ENCODE results near the gene RER1. TPM values are rescaled to one million over a fixed set of nuclear protein-coding genes. Genes with fewer than 3 reads are reported as not detected.
A peak's percentile ranks its signal among the peaks of the same experiment; 100 is the strongest.

The RER1 gene
- total RNA-seq, 1 experiment from 2014 or later, result 108 TPM

DNA sequence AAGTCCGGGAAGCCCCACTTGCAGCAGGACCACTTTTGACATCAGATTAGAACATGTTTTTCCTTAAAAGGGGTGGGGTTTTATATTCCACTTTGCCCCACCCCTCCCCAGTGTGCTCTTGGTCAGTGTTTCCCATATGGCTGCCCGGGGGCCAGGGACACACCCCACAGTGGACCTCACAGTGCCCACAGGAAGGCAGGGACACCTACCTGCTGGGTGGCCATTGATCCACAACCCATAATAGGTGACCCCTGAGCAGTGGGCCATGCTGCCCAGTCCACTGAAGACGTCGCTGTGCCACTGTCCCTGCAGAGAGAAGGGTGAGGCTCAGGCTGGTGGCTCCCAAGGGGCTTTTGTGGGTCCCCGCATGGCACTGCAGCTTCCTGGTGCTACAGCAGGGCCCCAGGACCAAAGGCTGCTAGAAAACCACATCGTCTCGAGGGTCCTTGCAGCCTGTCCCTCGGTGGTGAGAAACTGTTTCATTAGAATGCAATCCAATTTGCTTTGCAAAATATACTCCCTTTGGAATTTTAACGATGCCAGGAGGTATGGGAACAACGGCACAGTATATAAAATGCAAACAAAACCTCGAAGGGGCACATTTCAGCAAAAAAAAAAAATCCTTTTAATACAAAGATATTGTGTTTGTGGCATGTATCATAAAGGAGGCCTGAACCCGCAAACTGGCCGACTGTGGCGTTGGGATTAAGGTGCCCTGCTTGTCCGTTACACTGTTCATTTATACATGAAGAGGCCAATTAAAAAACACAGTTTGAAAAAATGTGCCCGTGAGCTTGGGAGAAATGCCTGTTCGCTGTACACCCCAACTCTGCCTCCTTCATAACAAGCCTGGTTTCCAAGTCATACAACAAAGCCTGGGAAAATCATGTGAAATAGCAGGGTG lies 17.1 kb upstream of the RER1 start:
- no peak overlapping the region for H2AFZ ChIP-seq (ENCODE audit: low read length)
- no peak overlapping the region for H3K9ac ChIP-seq (ENCODE audit: low read length)
- no peaks in the 10 kb centered on the region for H3K79me2 ChIP-seq (ENCODE audit: low read length)
- H3K4me1 ChIP-seq (ENCODE audit: low read length), result peaks cover 12% of the 10 kb centered on the region
- H3K4me3 ChIP-seq (ENCODE audit: low read length), result no peak overlapping the region
- H4K20me1 ChIP-seq (ENCODE audit: insufficient read depth, low read depth, low read length), result peaks cover 4% of the 10 kb centered on the region; the same call in 1 of the 2 replicates
- no peak overlapping the region for H3K27ac ChIP-seq (ENCODE audit: low read length)
- DNase-seq, result peak; percentile 50
- H3K9me2 ChIP-seq (replicated peaks; ENCODE audit: insufficient read depth, low read length), result no peaks in the 10 kb centered on the region
- H3K4me2 ChIP-seq (ENCODE audit: low read depth, low read length, poor library complexity, severe bottlenecking), result peak overlapping the region; percentile 11
- no peaks in the 10 kb centered on the region for H3K27me3 ChIP-seq (ENCODE audit: low read length)
- no peaks in the 10 kb centered on the region for H3K9me3 ChIP-seq (ENCODE audit: low read length)
- H3K36me3 ChIP-seq (ENCODE audit: insufficient read depth, low read length), result no peaks in the 10 kb centered on the region

- H3K27me3 ChIP-seq (ENCODE audit: low read length), result no peaks in the 10 kb centered on the region
- no peak for DNase-seq
- H3K9me2 ChIP-seq (replicated peaks; ENCODE audit: insufficient read depth, low read length), result no peaks in the 10 kb centered on the region
- H3K36me3 ChIP-seq (ENCODE audit: insufficient read depth, low read length), result no peaks in the 10 kb centered on the region
- H3K4me3 ChIP-seq (ENCODE audit: low read length), result no peak overlapping the region
- no peaks in the 10 kb centered on the region for H3K9me3 ChIP-seq (ENCODE audit: low read length)
- H4K20me1 ChIP-seq (ENCODE audit: insufficient read depth, low read depth, low read length), result peaks cover 4% of the 10 kb centered on the region; the same call in 1 of the 2 replicates
- H3K79me2 ChIP-seq (ENCODE audit: low read length), result no peaks in the 10 kb centered on the region
- no peak overlapping the region for H2AFZ ChIP-seq (ENCODE audit: low read length)
- peaks cover 12% of the 10 kb centered on the region for H3K4me1 ChIP-seq (ENCODE audit: low read length)
- H3K9ac ChIP-seq (ENCODE audit: low read length), result no peak overlapping the region
- no peak overlapping the region for H3K4me2 ChIP-seq (ENCODE audit: low read depth, low read length, poor library complexity, severe bottlenecking)
- no peak overlapping the region for H3K27ac ChIP-seq (ENCODE audit: low read length)
Observed at GRCh38 chr1:2375246-2375922, 16.3 kb upstream of the RER1 start.

DNA sequence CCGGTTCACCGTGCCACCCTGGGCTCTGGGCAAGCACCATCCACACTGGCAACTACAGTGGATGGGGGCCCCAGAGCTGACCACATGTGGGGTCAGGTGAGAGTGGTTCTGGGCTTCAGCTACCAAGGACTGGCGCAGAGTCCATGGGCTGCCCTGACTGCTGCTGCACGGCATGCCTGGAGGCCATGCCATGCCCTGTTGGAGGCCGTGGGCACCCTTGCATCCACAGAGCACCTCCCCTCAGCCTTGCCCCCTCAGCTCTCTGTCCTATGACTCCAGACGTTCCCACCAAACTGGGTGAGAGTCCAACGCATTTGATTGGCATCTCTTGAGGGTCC lies 15.7 kb upstream of the RER1 start:
- Histone ChIP-seq H3K4me3 (ENCODE audit: low read length) (no peak overlapping the region), H3K79me2 (ENCODE audit: low read length) (no peaks in the 10 kb centered on the region), H3K9me3 (ENCODE audit: low read length) (no peaks in the 10 kb centered on the region), H3K36me3 (ENCODE audit: insufficient read depth, low read length) (no peaks in the 10 kb centered on the region), H3K4me2 (ENCODE audit: low read depth, low read length, poor library complexity, severe bottlenecking) (no peak overlapping the region), H3K9me2 (replicated peaks; ENCODE audit: insufficient read depth, low read length) (no peaks in the 10 kb centered on the region), H3K27me3 (ENCODE audit: low read length) (no peaks in the 10 kb centered on the region), H2AFZ (ENCODE audit: low read length) (no peak overlapping the region), H4K20me1 (ENCODE audit: insufficient read depth, low read depth, low read length) (peaks cover 4% of the 10 kb centered on the region; the same call in 1 of the 2 replicates), H3K4me1 (ENCODE audit: low read length) (peaks cover 12% of the 10 kb centered on the region), H3K9ac (ENCODE audit: low read length) (no peak overlapping the region), H3K27ac (ENCODE audit: low read length) (no peak overlapping the region)
- no peak for DNase-seq

DNA sequence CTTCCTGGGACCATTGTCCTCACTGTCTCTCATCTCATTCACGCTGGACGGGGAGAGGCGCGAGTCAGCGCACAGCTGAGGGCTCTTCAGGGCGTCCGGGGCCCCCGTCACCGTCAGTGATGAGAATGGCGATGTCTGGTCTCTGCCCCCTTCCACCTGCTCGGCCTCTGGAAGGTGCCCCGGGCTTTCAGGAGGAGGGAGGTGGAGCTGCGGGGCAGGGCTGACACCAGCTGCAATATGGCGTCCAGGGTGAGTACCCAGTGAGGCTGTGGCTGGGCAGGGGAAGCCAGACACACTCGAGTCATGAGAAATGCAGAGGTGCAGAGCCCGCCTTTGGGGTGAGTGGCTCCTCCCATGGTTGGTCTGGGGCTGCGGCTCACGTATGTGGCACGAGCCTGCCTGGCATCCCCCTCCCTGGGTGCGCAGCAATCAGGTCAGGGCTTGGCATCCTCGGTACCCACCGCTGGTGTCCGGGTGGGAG lies 15.3 kb upstream of the RER1 start:
- no peak overlapping the region for H3K27ac ChIP-seq (ENCODE audit: low read length)
- H3K9ac ChIP-seq (ENCODE audit: low read length), result no peak overlapping the region
- no peak overlapping the region for H2AFZ ChIP-seq (ENCODE audit: low read length)
- peaks cover 12% of the 10 kb centered on the region for H3K4me1 ChIP-seq (ENCODE audit: low read length)
- H3K79me2 ChIP-seq (ENCODE audit: low read length), result no peaks in the 10 kb centered on the region
- no peak overlapping the region for H3K4me2 ChIP-seq (ENCODE audit: low read depth, low read length, poor library complexity, severe bottlenecking)
- no peaks in the 10 kb centered on the region for H3K9me3 ChIP-seq (ENCODE audit: low read length)
- no peak overlapping the region for H3K4me3 ChIP-seq (ENCODE audit: low read length)
- H3K36me3 ChIP-seq (ENCODE audit: insufficient read depth, low read length), result no peaks in the 10 kb centered on the region
- H3K27me3 ChIP-seq (ENCODE audit: low read length), result no peaks in the 10 kb centered on the region
- DNase-seq, result no peak
- peaks cover 8% of the 10 kb centered on the region; the same call in 1 of the 2 replicates for H4K20me1 ChIP-seq (ENCODE audit: insufficient read depth, low read depth, low read length)
- H3K9me2 ChIP-seq (replicated peaks; ENCODE audit: insufficient read depth, low read length), result no peaks in the 10 kb centered on the region

DNA sequence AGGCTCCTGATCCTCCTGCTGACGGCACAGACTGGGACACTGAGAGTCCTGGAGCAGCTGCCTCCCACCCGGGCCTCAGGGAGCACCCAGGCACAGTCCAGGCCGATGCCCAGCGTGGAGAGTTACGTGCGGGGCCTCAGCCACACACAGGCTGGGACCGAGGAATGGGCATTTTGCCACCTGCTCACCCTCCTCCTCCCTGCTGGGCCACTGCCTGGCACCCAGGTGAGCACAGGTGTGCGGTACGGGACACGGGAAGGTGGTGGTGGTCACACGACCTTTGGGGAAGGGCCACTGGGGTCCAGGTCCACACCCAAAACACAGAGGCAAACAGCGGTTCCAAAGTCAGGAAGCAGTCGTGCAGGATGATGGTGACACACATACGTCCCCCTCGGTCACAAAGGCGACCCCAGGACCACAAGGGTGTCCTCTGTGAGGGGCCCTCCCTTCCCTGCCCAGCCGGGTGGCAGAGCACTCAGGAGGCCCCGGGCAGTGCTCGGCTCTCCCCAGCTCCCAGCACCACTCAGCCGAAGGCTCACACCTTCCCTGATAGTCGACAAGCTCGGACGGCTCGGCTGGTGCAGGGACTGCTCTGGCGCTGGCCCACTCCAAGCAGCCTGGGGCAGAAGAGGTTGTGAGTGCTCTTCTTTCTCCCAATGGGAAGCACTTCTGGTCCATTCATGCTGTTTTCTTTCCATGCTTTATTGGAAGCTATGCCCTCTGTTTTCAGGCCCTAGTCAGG lies 14.5 kb upstream of the RER1 start:
- H3K27ac ChIP-seq (ENCODE audit: low read length), result no peak overlapping the region
- H3K36me3 ChIP-seq (ENCODE audit: insufficient read depth, low read length), result no peaks in the 10 kb centered on the region
- H3K79me2 ChIP-seq (ENCODE audit: low read length), result no peaks in the 10 kb centered on the region
- H3K4me1 ChIP-seq (ENCODE audit: low read length), result peaks cover 12% of the 10 kb centered on the region
- peaks cover 12% of the 10 kb centered on the region; the same call in 1 of the 2 replicates for H4K20me1 ChIP-seq (ENCODE audit: insufficient read depth, low read depth, low read length)
- no peak overlapping the region for H2AFZ ChIP-seq (ENCODE audit: low read length)
- H3K27me3 ChIP-seq (ENCODE audit: low read length), result no peaks in the 10 kb centered on the region
- no peak overlapping the region for H3K4me2 ChIP-seq (ENCODE audit: low read depth, low read length, poor library complexity, severe bottlenecking)
- H3K4me3 ChIP-seq (ENCODE audit: low read length), result no peak overlapping the region
- DNase-seq, result no peak
- no peaks in the 10 kb centered on the region for H3K9me3 ChIP-seq (ENCODE audit: low read length)
- H3K9me2 ChIP-seq (replicated peaks; ENCODE audit: insufficient read depth, low read length), result no peaks in the 10 kb centered on the region
- H3K9ac ChIP-seq (ENCODE audit: low read length), result no peak overlapping the region

- no peak for DNase-seq
- H3K27me3 ChIP-seq (ENCODE audit: low read length), result no peaks in the 10 kb centered on the region
Observed at GRCh38 chr1:2377751-2378440, 13.7 kb upstream of the RER1 start.

DNA sequence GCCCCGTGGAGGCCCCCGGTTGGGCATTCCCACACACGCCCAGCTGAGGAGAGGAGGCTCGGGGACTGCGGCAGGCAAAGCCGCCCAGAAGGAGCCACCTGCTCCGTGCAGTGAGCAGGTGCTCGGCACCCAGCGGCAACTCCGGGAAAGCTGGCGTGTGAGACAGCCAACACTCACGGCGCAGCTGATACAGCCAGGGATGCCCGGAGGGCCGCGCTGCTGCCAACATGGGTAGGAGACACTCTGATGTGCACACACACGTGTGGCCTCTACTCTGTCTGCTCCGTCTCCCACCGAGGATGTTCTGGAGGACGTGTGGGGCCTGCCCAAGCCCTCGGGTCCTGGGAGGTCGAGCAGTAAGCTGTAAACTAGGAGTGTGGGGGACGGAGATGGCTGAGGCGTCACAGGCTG lies 13.2 kb upstream of the RER1 start:
- Histone ChIP-seq H2AFZ (ENCODE audit: low read length) (no peak overlapping the region), H3K9me3 (ENCODE audit: low read length) (no peaks in the 10 kb centered on the region), H3K9me2 (replicated peaks; ENCODE audit: insufficient read depth, low read length) (no peaks in the 10 kb centered on the region), H3K9ac (ENCODE audit: low read length) (no peak overlapping the region), H3K4me2 (ENCODE audit: low read depth, low read length, poor library complexity, severe bottlenecking) (no peak overlapping the region), H3K4me3 (ENCODE audit: low read length) (no peak overlapping the region), H3K79me2 (ENCODE audit: low read length) (no peaks in the 10 kb centered on the region), H3K27me3 (ENCODE audit: low read length) (no peaks in the 10 kb centered on the region), H3K4me1 (ENCODE audit: low read length) (peaks cover 12% of the 10 kb centered on the region), H3K27ac (ENCODE audit: low read length) (no peak overlapping the region), H3K36me3 (ENCODE audit: insufficient read depth, low read length) (no peaks in the 10 kb centered on the region), H4K20me1 (ENCODE audit: insufficient read depth, low read depth, low read length) (peaks cover 12% of the 10 kb centered on the region; the same call in 1 of the 2 replicates)
- no peak for DNase-seq

More at GRCh38 chr1:2377751-2378440, 13.7 kb upstream of the RER1 start:
- no peak overlapping the region for H3K9ac ChIP-seq (ENCODE audit: low read length)
- H3K27ac ChIP-seq (ENCODE audit: low read length), result no peak overlapping the region
- H3K36me3 ChIP-seq (ENCODE audit: insufficient read depth, low read length), result no peaks in the 10 kb centered on the region
- H3K4me3 ChIP-seq (ENCODE audit: low read length), result no peak overlapping the region
- H4K20me1 ChIP-seq (ENCODE audit: insufficient read depth, low read depth, low read length), result peaks cover 12% of the 10 kb centered on the region; the same call in 1 of the 2 replicates
- no peaks in the 10 kb centered on the region for H3K79me2 ChIP-seq (ENCODE audit: low read length)
- peaks cover 12% of the 10 kb centered on the region for H3K4me1 ChIP-seq (ENCODE audit: low read length)
- no peaks in the 10 kb centered on the region for H3K9me3 ChIP-seq (ENCODE audit: low read length)
- H2AFZ ChIP-seq (ENCODE audit: low read length), result no peak overlapping the region
- H3K9me2 ChIP-seq (replicated peaks; ENCODE audit: insufficient read depth, low read length), result no peaks in the 10 kb centered on the region
- no peak overlapping the region for H3K4me2 ChIP-seq (ENCODE audit: low read depth, low read length, poor library complexity, severe bottlenecking)
